ENCODE data around the gene ZRANB3.
"Not testable (repeated sequence)": the region's sequence is repeated elsewhere in the genome, so short reads cannot be mapped to it uniquely, and the experiment has no call there.

Gene ZRANB3

GRCh38 chr2:135093670-135094330 is 437.2 kb downstream of the ZRANB3 start:
- H3K4me1 ChIP-seq (ENCODE audit: control insufficient read depth in 2 of 2, insufficient read depth in 1 of 2, low read depth in 1 of 2, low read length in 2 of 2), result no peaks in the 10 kb centered on the region
- H3K79me1 ChIP-seq (ENCODE audit: low read depth, low read length), result no peaks in the 10 kb centered on the region
- no peak overlapping the region for H4K8ac ChIP-seq (ENCODE audit: low read depth, low read length)
- no peak overlapping the region for H3K4me3 ChIP-seq (ENCODE audit: low read length in 2 of 2)
- H3K9me3 ChIP-seq (replicated peaks in 1 of 2; ENCODE audit: control insufficient read depth in 2 of 2, insufficient read depth in 1 of 2, low read depth in 1 of 2, low read length in 2 of 2), result peaks cover 0 to 8% of the 10 kb centered on the region in 2 donors
- peaks cover 5 to 42% of the 10 kb centered on the region in 2 donors for H3K36me3 ChIP-seq (replicated peaks in 1 of 2; ENCODE audit: control insufficient read depth in 2 of 2, insufficient read depth in 2 of 2, low read length in 2 of 2)
- no peak overlapping the region for H3K18ac ChIP-seq (ENCODE audit: low read length)
- H3K4ac ChIP-seq (ENCODE audit: low read length), result no peak overlapping the region
- no peak overlapping the region for H3K4me2 ChIP-seq (ENCODE audit: insufficient read depth, low read length, poor library complexity, severe bottlenecking)
- H3K27ac ChIP-seq (replicated peaks; ENCODE audit: low read length), result no peak overlapping the region
- no peak overlapping the region for H2AFZ ChIP-seq (ENCODE audit: low read length)
- no peak overlapping the region for H2BK12ac ChIP-seq (ENCODE audit: low read length)
- no peak overlapping the region for H2BK120ac ChIP-seq (ENCODE audit: low read depth, low read length)
- H3K14ac ChIP-seq (ENCODE audit: low read length), result no peak overlapping the region
- no peak for DNase-seq (ENCODE audit: low spot score)
- H2BK15ac ChIP-seq (ENCODE audit: low read length), result no peak overlapping the region
- H3K27me3 ChIP-seq (ENCODE audit: control insufficient read depth in 3 of 3, insufficient read depth in 3 of 3, low read depth in 1 of 3, low read length in 3 of 3), result no peaks in the 10 kb centered on the region
- H3K9ac ChIP-seq (ENCODE audit: low read depth, low read length, poor library complexity), result no peak overlapping the region
- no peak overlapping the region for H2BK5ac ChIP-seq (ENCODE audit: low read length)
- WGBS, 2 donors (ENCODE audit: extremely low coverage in 2 of 2, insufficient read length in 2 of 2, insufficient replicate concordance in 1 of 2), result no CpG with 5 or more reads among the region's 3 CpGs
- H2AK5ac ChIP-seq (ENCODE audit: low read depth, low read length), result no peak overlapping the region
- no peak overlapping the region for H4K91ac ChIP-seq (ENCODE audit: low read depth, low read length, poor library complexity)
- no peak overlapping the region for H3K23ac ChIP-seq (ENCODE audit: low read depth, low read length, poor library complexity)

- Histone ChIP-seq H3K9ac (ENCODE audit: low read depth, low read length, poor library complexity) (no peak overlapping the region), H3K9me3 (replicated peaks in 1 of 2; ENCODE audit: control insufficient read depth in 2 of 2, insufficient read depth in 1 of 2, low read depth in 1 of 2, low read length in 2 of 2) (peaks cover 0 to 9% of the 10 kb centered on the region in 2 donors), H2BK120ac (ENCODE audit: low read depth, low read length) (no peak overlapping the region), H3K4ac (ENCODE audit: low read length) (no peak overlapping the region), H3K23ac (ENCODE audit: low read depth, low read length, poor library complexity) (no peak overlapping the region), H4K91ac (ENCODE audit: low read depth, low read length, poor library complexity) (no peak overlapping the region), H2AFZ (ENCODE audit: low read length) (no peak overlapping the region), H3K27me3 (ENCODE audit: control insufficient read depth in 3 of 3, insufficient read depth in 3 of 3, low read depth in 1 of 3, low read length in 3 of 3) (no peaks in the 10 kb centered on the region), H3K27ac (replicated peaks; ENCODE audit: low read length) (no peak overlapping the region), H2BK12ac (ENCODE audit: low read length) (no peak overlapping the region), H3K79me1 (ENCODE audit: low read depth, low read length) (no peaks in the 10 kb centered on the region), H4K8ac (ENCODE audit: low read depth, low read length) (no peak overlapping the region), H3K18ac (ENCODE audit: low read length) (no peak overlapping the region), H2AK5ac (ENCODE audit: low read depth, low read length) (no peak overlapping the region), H2BK15ac (ENCODE audit: low read length) (no peak overlapping the region), H2BK5ac (ENCODE audit: low read length) (no peak overlapping the region), H3K36me3 (replicated peaks in 1 of 2; ENCODE audit: control insufficient read depth in 2 of 2, insufficient read depth in 2 of 2, low read length in 2 of 2) (peaks cover 5 to 42% of the 10 kb centered on the region in 2 donors), H3K14ac (ENCODE audit: low read length) (no peak overlapping the region), H3K4me3 (ENCODE audit: low read length in 2 of 2) (no peak overlapping the region), H3K4me2 (ENCODE audit: insufficient read depth, low read length, poor library complexity, severe bottlenecking) (no peak overlapping the region), H3K4me1 (ENCODE audit: control insufficient read depth in 2 of 2, insufficient read depth in 1 of 2, low read depth in 1 of 2, low read length in 2 of 2) (no peaks in the 10 kb centered on the region)
- no peak for DNase-seq (ENCODE audit: low spot score)
Measured at GRCh38 chr2:135093193-135093592, 437.8 kb downstream of the ZRANB3 start.

- no peak overlapping the region for H3K9ac ChIP-seq (ENCODE audit: low read depth, low read length, poor library complexity)
- H2BK5ac ChIP-seq (ENCODE audit: low read length), result no peak overlapping the region
- H3K4me1 ChIP-seq (ENCODE audit: control insufficient read depth in 2 of 2, insufficient read depth in 1 of 2, low read depth in 1 of 2, low read length in 2 of 2), result no peaks in the 10 kb centered on the region
- H3K79me1 ChIP-seq (ENCODE audit: low read depth, low read length), result no peaks in the 10 kb centered on the region
- H3K4me2 ChIP-seq (ENCODE audit: insufficient read depth, low read length, poor library complexity, severe bottlenecking), result no peak overlapping the region
- no peak overlapping the region for H2AK5ac ChIP-seq (ENCODE audit: low read depth, low read length)
- H3K23ac ChIP-seq (ENCODE audit: low read depth, low read length, poor library complexity), result no peak overlapping the region
- H2BK12ac ChIP-seq (ENCODE audit: low read length), result no peak overlapping the region
- no peak overlapping the region for H4K91ac ChIP-seq (ENCODE audit: low read depth, low read length, poor library complexity)
- no peak overlapping the region for H2BK15ac ChIP-seq (ENCODE audit: low read length)
- H3K14ac ChIP-seq (ENCODE audit: low read length), result no peak overlapping the region
- no peak overlapping the region for H4K8ac ChIP-seq (ENCODE audit: low read depth, low read length)
- no peak overlapping the region for H3K4ac ChIP-seq (ENCODE audit: low read length)
- H3K27me3 ChIP-seq (ENCODE audit: control insufficient read depth in 3 of 3, insufficient read depth in 3 of 3, low read depth in 1 of 3, low read length in 3 of 3), result no peaks in the 10 kb centered on the region
- peaks cover 0 to 17% of the 10 kb centered on the region in 2 donors for H3K9me3 ChIP-seq (replicated peaks in 1 of 2; ENCODE audit: control insufficient read depth in 2 of 2, insufficient read depth in 1 of 2, low read depth in 1 of 2, low read length in 2 of 2)
- H3K18ac ChIP-seq (ENCODE audit: low read length), result no peak overlapping the region
- no CpG with 5 or more reads among the region's 1 CpG for WGBS, 2 donors (ENCODE audit: extremely low coverage in 2 of 2, insufficient read length in 2 of 2, insufficient replicate concordance in 1 of 2)
- no peak for DNase-seq (ENCODE audit: low spot score)
- H3K27ac ChIP-seq (replicated peaks; ENCODE audit: low read length), result no peak overlapping the region
- H2BK120ac ChIP-seq (ENCODE audit: low read depth, low read length), result no peak overlapping the region
- peaks cover 3 to 36% of the 10 kb centered on the region in 2 donors for H3K36me3 ChIP-seq (replicated peaks in 1 of 2; ENCODE audit: control insufficient read depth in 2 of 2, insufficient read depth in 2 of 2, low read length in 2 of 2)
- no peak overlapping the region for H3K4me3 ChIP-seq (ENCODE audit: low read length in 2 of 2)
- H2AFZ ChIP-seq (ENCODE audit: low read length), result no peak overlapping the region
Measured at GRCh38 chr2:135091681-135092080, 439.3 kb downstream of the ZRANB3 start.

- not testable (repeated sequence) for H3K27ac ChIP-seq (replicated peaks; ENCODE audit: low read length); H4K91ac ChIP-seq (ENCODE audit: low read depth, low read length, poor library complexity); H4K8ac ChIP-seq (ENCODE audit: low read depth, low read length); H3K18ac ChIP-seq (ENCODE audit: low read length); H2BK120ac ChIP-seq (ENCODE audit: low read depth, low read length); H3K79me1 ChIP-seq (ENCODE audit: low read depth, low read length); H3K23ac ChIP-seq (ENCODE audit: low read depth, low read length, poor library complexity); H3K4ac ChIP-seq (ENCODE audit: low read length); H2BK15ac ChIP-seq (ENCODE audit: low read length); H2AK5ac ChIP-seq (ENCODE audit: low read depth, low read length); DNase-seq (ENCODE audit: low spot score); H3K4me1 ChIP-seq (ENCODE audit: control insufficient read depth in 2 of 2, insufficient read depth in 1 of 2, low read depth in 1 of 2, low read length in 2 of 2); H3K27me3 ChIP-seq (ENCODE audit: control insufficient read depth in 3 of 3, insufficient read depth in 3 of 3, low read depth in 1 of 3, low read length in 3 of 3); H2BK12ac ChIP-seq (ENCODE audit: low read length); H3K4me2 ChIP-seq (ENCODE audit: insufficient read depth, low read length, poor library complexity, severe bottlenecking); H2BK5ac ChIP-seq (ENCODE audit: low read length); H3K4me3 ChIP-seq (ENCODE audit: low read length in 2 of 2); H2AFZ ChIP-seq (ENCODE audit: low read length); H3K14ac ChIP-seq (ENCODE audit: low read length)
- Histone ChIP-seq H3K36me3 (replicated peaks in 1 of 2; ENCODE audit: control insufficient read depth in 2 of 2, insufficient read depth in 2 of 2, low read length in 2 of 2) (peaks cover 3 to 19% of the 10 kb centered on the region in 2 donors), H3K9ac (ENCODE audit: low read depth, low read length, poor library complexity) (peak overlapping the region; percentile 57), H3K9me3 (replicated peaks in 1 of 2; ENCODE audit: control insufficient read depth in 2 of 2, insufficient read depth in 1 of 2, low read depth in 1 of 2, low read length in 2 of 2) (peaks cover 0 to 17% of the 10 kb centered on the region in 2 donors)
- no CpG with 5 or more reads among the region's 4 CpGs for WGBS, 2 donors (ENCODE audit: extremely low coverage in 2 of 2, insufficient read length in 2 of 2, insufficient replicate concordance in 1 of 2)
Measured at GRCh38 chr2:135089597-135089996, 441.4 kb downstream of the ZRANB3 start.
